ENCODE measurements around the gene SWAP70. TPM values are rescaled to one million over a fixed set of nuclear protein-coding genes. Genes with fewer than 3 reads are reported as not detected.
A peak's percentile ranks its signal among the peaks of the same experiment; 100 is the strongest.
"Not testable (repeated sequence)": the region's sequence is repeated elsewhere in the genome, so short reads cannot be mapped to it uniquely, and the experiment has no call there.

Gene SWAP70
- total RNA-seq, 2 experiments from 2014 or later, result 9.0 to 10.3 TPM

DNA sequence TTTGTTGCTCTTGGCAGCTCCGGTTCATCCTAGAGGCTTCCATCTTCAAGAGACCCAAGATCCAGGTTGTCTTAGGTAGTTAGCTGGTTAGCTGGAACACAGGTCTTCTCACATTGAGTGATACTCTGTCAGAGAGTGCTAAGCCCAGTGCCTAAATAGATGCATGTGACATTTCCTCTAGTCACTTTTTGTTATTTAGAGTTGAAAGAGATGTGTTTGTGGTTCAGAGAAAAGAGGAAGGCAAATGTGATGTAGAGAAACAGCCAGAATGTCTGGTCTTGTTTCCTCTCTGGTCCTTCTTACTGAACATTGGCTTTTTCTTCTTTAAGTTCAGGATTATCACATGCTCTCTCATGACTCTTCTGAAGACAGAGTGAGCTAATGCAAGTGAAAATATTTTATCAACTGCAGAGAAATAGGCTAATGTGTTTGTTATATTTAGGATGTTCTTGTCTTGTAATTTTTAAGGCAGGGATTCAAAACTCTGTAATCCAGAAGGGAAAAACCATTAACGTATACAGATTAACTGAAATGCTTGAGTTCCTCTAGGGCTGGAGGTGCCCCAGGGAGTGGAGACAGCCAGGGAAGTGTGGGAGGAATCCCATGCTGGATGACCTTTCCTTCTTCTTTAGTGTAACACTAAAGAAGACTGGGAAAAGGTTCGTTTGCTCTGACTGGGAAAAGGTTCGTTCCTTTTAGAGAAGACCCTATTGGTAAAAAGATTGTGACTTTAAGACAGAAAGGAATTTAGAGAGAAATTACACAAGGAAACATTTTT is 75.4 kb downstream of the SWAP70 start:
- ChIA-PET CTCF (interaction anchor here (0.6 kb wide), 2 partner anchors 14 to 970 kb away, joined by 3 read pairs; no protein-coding TSS in a partner anchor), POLR2A (interaction anchor here (0.6 kb wide), 1 partner anchor 808 kb away, joined by 3 read pairs; no protein-coding TSS in a partner anchor)
- Mint-ChIP-seq H3K9me3 (peaks cover 11% of the 10 kb centered on the region), H3K36me3 (ENCODE audit: low read depth) (peaks cover 45% of the 10 kb centered on the region), H3K4me1 (peaks cover 24% of the 10 kb centered on the region), H3K27ac (peak overlapping the region; percentile 76), H3K4me3 (no peak overlapping the region), H3K27me3 (no peaks in the 10 kb centered on the region)
- peak; percentile 16 for DNase-seq

DNA sequence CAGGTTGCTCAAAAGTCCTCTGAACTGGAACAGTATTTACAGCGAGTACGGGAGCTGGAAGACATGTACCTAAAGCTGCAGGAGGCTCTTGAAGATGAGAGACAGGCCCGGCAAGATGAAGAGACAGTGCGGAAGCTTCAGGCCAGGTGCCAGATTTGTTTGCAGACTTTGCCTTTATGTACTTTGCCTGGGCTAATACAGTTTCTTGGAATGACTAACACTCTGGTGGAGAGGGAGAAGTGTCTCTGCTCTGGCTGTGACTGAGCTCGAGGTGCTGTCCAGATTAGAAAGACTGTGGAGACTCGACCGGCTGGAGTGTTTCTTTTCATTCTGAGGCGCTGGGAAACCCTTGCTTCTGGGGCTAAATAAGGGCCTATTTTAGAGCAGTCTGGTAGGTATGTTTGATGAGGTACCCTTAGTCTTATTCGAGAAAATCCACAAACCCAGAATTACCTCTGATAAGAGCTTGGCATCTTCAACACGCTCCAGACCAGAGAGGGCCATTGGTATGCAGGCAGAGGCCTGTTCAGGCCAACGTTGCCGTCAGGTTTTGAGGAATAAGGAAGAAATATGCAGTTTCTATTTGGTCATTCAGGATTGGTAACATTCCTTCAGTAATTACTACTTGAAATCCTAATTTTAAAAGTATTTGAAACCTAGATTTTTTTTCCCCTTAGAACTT is 76.5 kb downstream of the SWAP70 start:
- H3K9me3 Mint-ChIP-seq, result peaks cover 10% of the 10 kb centered on the region
- ChIA-PET CTCF (interaction anchor here (0.8 kb wide), 1 partner anchor 18 kb away, joined by 3 read pairs; no protein-coding TSS in a partner anchor), POLR2A (no interaction called here)

GRCh38 chr11:9741260-9741659 is 77.4 kb downstream of the SWAP70 start:
- CTCF ChIA-PET, result interaction anchor here (0.8 kb wide), 1 partner anchor 17 kb away, joined by 3 read pairs; no protein-coding TSS in a partner anchor
- POLR2A ChIA-PET, result no interaction called here

More for the DNA sequence above, 76.5 kb downstream of the SWAP70 start:
- Mint-ChIP-seq H3K4me3 (no peak overlapping the region), H3K27me3 (no peaks in the 10 kb centered on the region), H3K27ac (no peak overlapping the region), H3K36me3 (ENCODE audit: low read depth) (peaks cover 43% of the 10 kb centered on the region), H3K4me1 (peaks cover 24% of the 10 kb centered on the region)
- no peak for DNase-seq

GRCh38 chr11:9743512-9743911 is 79.6 kb downstream of the SWAP70 start:
- Mint-ChIP-seq H3K36me3 (ENCODE audit: low read depth) (peaks cover 23% of the 10 kb centered on the region), H3K4me1 (peaks cover 28% of the 10 kb centered on the region)
- POLR2A ChIA-PET, CTCF ChIA-PET, H3K27me3 Mint-ChIP-seq, H3K9me3 Mint-ChIP-seq, DNase-seq, H3K27ac Mint-ChIP-seq, H3K4me3 Mint-ChIP-seq: not testable (repeated sequence)

More at GRCh38 chr11:9741260-9741659, 77.4 kb downstream of the SWAP70 start:
- no peak for DNase-seq
- peaks cover 24% of the 10 kb centered on the region for H3K4me1 Mint-ChIP-seq
- H3K27me3 Mint-ChIP-seq, result no peaks in the 10 kb centered on the region
- H3K9me3 Mint-ChIP-seq, result peaks cover 4% of the 10 kb centered on the region
- H3K4me3 Mint-ChIP-seq, result no peak overlapping the region
- H3K36me3 Mint-ChIP-seq (ENCODE audit: low read depth), result peaks cover 35% of the 10 kb centered on the region
- H3K27ac Mint-ChIP-seq, result no peak overlapping the region

DNA sequence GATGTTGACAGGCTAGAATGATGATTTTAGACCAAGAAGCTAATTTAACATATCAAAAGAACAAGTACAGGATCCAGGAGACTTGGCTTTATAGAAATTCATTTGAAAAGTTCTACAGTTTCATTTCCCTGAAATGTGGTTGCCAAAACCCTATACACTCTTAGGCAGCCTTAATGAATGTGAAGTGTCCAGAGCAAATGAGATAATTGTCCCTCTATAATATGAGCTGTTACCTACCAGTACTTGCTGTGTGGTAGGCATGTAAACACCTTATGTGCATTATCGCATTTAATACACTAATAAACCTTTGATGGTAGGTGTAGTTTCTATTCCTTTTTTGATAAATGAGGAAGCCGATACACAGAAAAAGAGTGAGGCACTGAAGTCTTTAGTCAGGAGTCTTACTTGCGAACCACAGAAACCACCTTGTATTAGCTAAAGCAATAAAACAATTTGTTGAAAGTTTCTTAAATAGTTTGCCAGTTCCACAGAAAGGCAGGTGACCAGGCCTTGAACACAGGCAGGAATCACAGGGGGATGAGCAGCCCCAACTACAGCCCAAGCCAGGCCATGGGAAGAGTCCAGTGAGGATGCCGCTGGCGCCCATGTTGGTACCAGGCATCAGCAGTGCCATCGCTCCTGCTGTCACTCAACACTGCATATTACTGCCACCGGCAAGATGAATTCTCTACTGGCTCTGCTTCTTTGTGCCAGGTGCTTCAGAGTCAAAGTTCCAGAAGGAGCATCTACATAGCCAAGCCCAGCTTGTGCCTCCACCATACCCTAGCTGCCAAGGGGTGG is 81.7 kb downstream of the SWAP70 start:
- ChIA-PET CTCF (interaction anchor here (0.6 to 5.0 kb wide), 5 partner anchors 12 to 210 kb away, joined by 3 to 45 read pairs (median 4); no protein-coding TSS in a partner anchor), POLR2A (no interaction called here)
- no peak overlapping the region for H3K27ac Mint-ChIP-seq
- H3K27me3 Mint-ChIP-seq, result no peaks in the 10 kb centered on the region
- H3K4me3 Mint-ChIP-seq, result no peak overlapping the region
- peaks cover 13% of the 10 kb centered on the region for H3K4me1 Mint-ChIP-seq
- no peak for DNase-seq
- H3K9me3 Mint-ChIP-seq, result no peaks in the 10 kb centered on the region
- peaks cover 8% of the 10 kb centered on the region for H3K36me3 Mint-ChIP-seq (ENCODE audit: low read depth)

- no peak overlapping the region for H3K4me3 Mint-ChIP-seq
- ChIA-PET POLR2A (interaction anchor here (0.6 kb wide), 1 partner anchor 96 kb away, joined by 3 read pairs; no protein-coding TSS in a partner anchor), CTCF (interaction anchor here (0.6 to 5.0 kb wide), 10 partner anchors 11 to 561 kb away, joined by 3 to 45 read pairs (median 6); no protein-coding TSS in a partner anchor)
- no peaks in the 10 kb centered on the region for H3K27me3 Mint-ChIP-seq
- no peak overlapping the region for H3K27ac Mint-ChIP-seq
- no peaks in the 10 kb centered on the region for H3K36me3 Mint-ChIP-seq (ENCODE audit: low read depth)
- DNase-seq, result no peak
- no peaks in the 10 kb centered on the region for H3K9me3 Mint-ChIP-seq
- H3K4me1 Mint-ChIP-seq, result peaks cover 13% of the 10 kb centered on the region
These were observed 83.4 kb downstream of the SWAP70 start for GRCh38 chr11:9747229-9747628.

DNA sequence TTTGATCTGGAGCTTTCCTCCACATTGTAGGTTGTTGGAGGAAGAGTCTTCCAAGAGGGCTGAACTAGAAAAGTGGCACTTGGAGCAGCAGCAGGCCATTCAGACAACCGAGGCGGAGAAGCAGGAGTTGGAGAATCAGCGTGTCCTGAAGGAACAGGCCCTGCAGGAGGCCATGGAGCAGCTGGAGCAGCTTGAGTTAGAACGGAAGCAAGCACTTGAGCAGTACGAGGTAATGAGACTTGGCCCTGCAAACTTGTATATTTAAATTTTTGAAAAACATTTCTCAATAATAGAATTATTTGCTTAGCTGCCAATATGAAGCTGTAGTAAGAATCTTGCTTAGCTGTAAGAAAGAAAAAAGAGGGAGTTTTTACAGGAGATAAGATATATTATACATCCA is 84.0 kb downstream of the SWAP70 start:
- no peak for DNase-seq
- no peaks in the 10 kb centered on the region for H3K36me3 Mint-ChIP-seq (ENCODE audit: low read depth)
- POLR2A ChIA-PET, result interaction anchor here (0.6 kb wide), 1 partner anchor 97 kb away, joined by 3 read pairs; no protein-coding TSS in a partner anchor
- CTCF ChIA-PET, result interaction anchor here (0.5 to 5.0 kb wide), 31 partner anchors 11 to 704 kb away, joined by 3 to 45 read pairs (median 4); no protein-coding TSS in a partner anchor
- peaks cover 14% of the 10 kb centered on the region for H3K4me1 Mint-ChIP-seq
- no peaks in the 10 kb centered on the region for H3K27me3 Mint-ChIP-seq
- no peak overlapping the region for H3K4me3 Mint-ChIP-seq
- no peaks in the 10 kb centered on the region for H3K9me3 Mint-ChIP-seq
- H3K27ac Mint-ChIP-seq, result peak overlapping the region; percentile 3

DNA sequence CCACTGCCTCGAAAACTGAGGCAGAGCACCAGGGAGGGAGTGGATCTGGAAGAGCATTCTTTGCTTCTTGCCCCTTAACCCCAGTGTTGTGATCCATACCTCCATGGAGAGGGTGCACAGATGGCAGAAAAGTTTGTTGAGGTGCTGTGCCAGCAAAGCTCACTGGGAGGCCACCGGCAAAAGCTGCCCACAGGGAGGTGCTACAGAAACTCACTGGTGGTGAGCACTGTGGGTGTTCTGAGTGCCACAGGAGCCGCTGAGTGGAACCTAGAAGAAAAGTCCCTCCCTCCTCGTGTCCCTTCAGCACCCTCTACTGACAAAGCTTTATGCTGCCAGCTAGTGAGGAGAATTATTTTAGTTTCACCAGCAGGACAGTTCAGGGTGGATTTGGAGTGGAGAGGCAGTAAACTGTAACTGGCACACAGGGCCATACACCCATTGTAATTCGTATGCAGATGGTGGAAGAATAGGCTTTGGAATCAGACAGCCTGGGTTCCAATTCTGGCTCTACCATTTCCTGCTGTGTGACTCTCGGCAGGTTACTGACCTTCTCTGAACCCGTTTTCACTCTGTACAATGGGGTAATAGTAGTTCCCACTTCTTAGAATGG is 84.6 kb downstream of the SWAP70 start:
- no peaks in the 10 kb centered on the region for H3K27me3 Mint-ChIP-seq
- no peaks in the 10 kb centered on the region for H3K9me3 Mint-ChIP-seq
- H3K36me3 Mint-ChIP-seq (ENCODE audit: low read depth), result no peaks in the 10 kb centered on the region
- H3K27ac Mint-ChIP-seq, result peak overlapping the region; percentile 3
- H3K4me1 Mint-ChIP-seq, result peaks cover 19% of the 10 kb centered on the region
- ChIA-PET POLR2A (interaction anchor here (0.7 to 0.8 kb wide), 2 partner anchors 135 to 147 kb away, joined by 3 read pairs; no protein-coding TSS in a partner anchor), CTCF (interaction anchor here (0.5 to 5.0 kb wide), 43 partner anchors 11 to 703 kb away, joined by 3 to 45 read pairs (median 3); no protein-coding TSS in a partner anchor)
- no peak overlapping the region for H3K4me3 Mint-ChIP-seq
- DNase-seq, result peak; percentile 85

- H3K4me1 Mint-ChIP-seq, result peaks cover 22% of the 10 kb centered on the region
- H3K9me3 Mint-ChIP-seq, result no peaks in the 10 kb centered on the region
- H3K27ac Mint-ChIP-seq, result no peak overlapping the region
- no peak for DNase-seq
- no peaks in the 10 kb centered on the region for H3K36me3 Mint-ChIP-seq (ENCODE audit: low read depth)
- POLR2A ChIA-PET, result no interaction called here
- no peak overlapping the region for H3K4me3 Mint-ChIP-seq
- CTCF ChIA-PET, result interaction anchor here (0.7 to 5.0 kb wide), 6 partner anchors 9 to 554 kb away, joined by 3 to 45 read pairs (median 8); no protein-coding TSS in a partner anchor
- no peaks in the 10 kb centered on the region for H3K27me3 Mint-ChIP-seq
These were observed 86.7 kb downstream of the SWAP70 start for GRCh38 chr11:9750551-9750950.

GRCh38 chr11:9752091-9752490 is 88.2 kb downstream of the SWAP70 start:
- ChIA-PET CTCF (interaction anchor here (0.9 to 1.1 kb wide), 3 partner anchors 139 to 551 kb away, joined by 3 to 4 read pairs (median 4); no protein-coding TSS in a partner anchor), POLR2A (no interaction called here)
- Mint-ChIP-seq H3K4me1 (peaks cover 33% of the 10 kb centered on the region), H3K27me3 (no peaks in the 10 kb centered on the region), H3K36me3 (ENCODE audit: low read depth) (no peaks in the 10 kb centered on the region), H3K9me3 (no peaks in the 10 kb centered on the region), H3K27ac (no peak overlapping the region), H3K4me3 (no peak overlapping the region)
- DNase-seq, result no peak

GRCh38 chr11:9753021-9753420 is 89.1 kb downstream of the SWAP70 start:
- Mint-ChIP-seq H3K4me1 (peaks cover 38% of the 10 kb centered on the region), H3K36me3 (ENCODE audit: low read depth) (no peaks in the 10 kb centered on the region), H3K27ac (no peak overlapping the region), H3K27me3 (no peaks in the 10 kb centered on the region), H3K4me3 (no peak overlapping the region), H3K9me3 (no peaks in the 10 kb centered on the region)
- ChIA-PET CTCF (interaction anchor here (0.6 to 1.5 kb wide), 4 partner anchors 12 to 552 kb away, joined by 3 to 4 read pairs (median 4); partner anchors contain the start of gene ADM), POLR2A (no interaction called here)
- DNase-seq, result no peak
